ENCODE results near the gene KAT6B. TPM values are rescaled to one million over a fixed set of nuclear protein-coding genes. Genes with fewer than 3 reads are reported as not detected.

KAT6B gene
- total and polyA plus RNA-seq, 2 experiments from 2014 or later = 32.0 to 43.9 TPM

GRCh38 chr10:74973741-74974392 is 147.5 kb downstream of the KAT6B start:
- H3K9me3 ChIP-seq (ENCODE audit: low read depth) = no peaks in the 10 kb centered on the region
- TF ChIP-seq, protein P1, sequence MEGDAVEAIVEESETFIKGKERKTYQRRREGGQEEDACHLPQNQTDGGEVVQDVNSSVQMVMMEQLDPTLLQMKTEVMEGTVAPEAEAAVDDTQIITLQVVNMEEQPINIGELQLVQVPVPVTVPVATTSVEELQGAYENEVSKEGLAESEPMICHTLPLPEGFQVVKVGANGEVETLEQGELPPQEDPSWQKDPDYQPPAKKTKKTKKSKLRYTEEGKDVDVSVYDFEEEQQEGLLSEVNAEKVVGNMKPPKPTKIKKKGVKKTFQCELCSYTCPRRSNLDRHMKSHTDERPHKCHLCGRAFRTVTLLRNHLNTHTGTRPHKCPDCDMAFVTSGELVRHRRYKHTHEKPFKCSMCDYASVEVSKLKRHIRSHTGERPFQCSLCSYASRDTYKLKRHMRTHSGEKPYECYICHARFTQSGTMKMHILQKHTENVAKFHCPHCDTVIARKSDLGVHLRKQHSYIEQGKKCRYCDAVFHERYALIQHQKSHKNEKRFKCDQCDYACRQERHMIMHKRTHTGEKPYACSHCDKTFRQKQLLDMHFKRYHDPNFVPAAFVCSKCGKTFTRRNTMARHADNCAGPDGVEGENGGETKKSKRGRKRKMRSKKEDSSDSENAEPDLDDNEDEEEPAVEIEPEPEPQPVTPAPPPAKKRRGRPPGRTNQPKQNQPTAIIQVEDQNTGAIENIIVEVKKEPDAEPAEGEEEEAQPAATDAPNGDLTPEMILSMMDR (IDR thresholded peaks at IDR 0.05; ENCODE audit: low read depth, low read length) = no peak
- no peak overlapping the region for H3K4me3 ChIP-seq
- peaks cover 21% of the 10 kb centered on the region for H3K36me3 ChIP-seq
- no peaks in the 10 kb centered on the region for H3K4me1 ChIP-seq (ENCODE audit: low read depth)
- H3K27ac ChIP-seq = no peak overlapping the region
- H3K27me3 ChIP-seq = no peaks in the 10 kb centered on the region
- no peak for DNase-seq (ENCODE audit: low read depth in 1 of 2, low spot score in 1 of 2)

GRCh38 chr10:74975758-74976157 is 149.4 kb downstream of the KAT6B start:
- Histone ChIP-seq H3K27ac (no peak overlapping the region), H3K4me1 (ENCODE audit: low read depth) (no peaks in the 10 kb centered on the region), H3K36me3 (peaks cover 35% of the 10 kb centered on the region), H3K27me3 (no peaks in the 10 kb centered on the region), H3K4me3 (no peak overlapping the region), H3K9me3 (ENCODE audit: low read depth) (no peaks in the 10 kb centered on the region)
- TF ChIP-seq, protein P1 (IDR thresholded peaks at IDR 0.05; ENCODE audit: low read depth, low read length) = no peak
- DNase-seq (ENCODE audit: low read depth in 1 of 2, low spot score in 1 of 2) = no peak

- no peaks in the 10 kb centered on the region for H3K27me3 ChIP-seq
- DNase-seq (ENCODE audit: low read depth in 1 of 2, low spot score in 1 of 2) = no peak
- no peak overlapping the region for H3K27ac ChIP-seq
- no peaks in the 10 kb centered on the region for H3K9me3 ChIP-seq (ENCODE audit: low read depth)
- H3K4me1 ChIP-seq (ENCODE audit: low read depth) = no peaks in the 10 kb centered on the region
- no peak overlapping the region for H3K4me3 ChIP-seq
- peaks cover 37% of the 10 kb centered on the region for H3K36me3 ChIP-seq
- TF ChIP-seq, protein P1 (IDR thresholded peaks at IDR 0.05; ENCODE audit: low read depth, low read length) = no peak
Observed at GRCh38 chr10:74976565-74976964, 150.2 kb downstream of the KAT6B start.

DNA sequence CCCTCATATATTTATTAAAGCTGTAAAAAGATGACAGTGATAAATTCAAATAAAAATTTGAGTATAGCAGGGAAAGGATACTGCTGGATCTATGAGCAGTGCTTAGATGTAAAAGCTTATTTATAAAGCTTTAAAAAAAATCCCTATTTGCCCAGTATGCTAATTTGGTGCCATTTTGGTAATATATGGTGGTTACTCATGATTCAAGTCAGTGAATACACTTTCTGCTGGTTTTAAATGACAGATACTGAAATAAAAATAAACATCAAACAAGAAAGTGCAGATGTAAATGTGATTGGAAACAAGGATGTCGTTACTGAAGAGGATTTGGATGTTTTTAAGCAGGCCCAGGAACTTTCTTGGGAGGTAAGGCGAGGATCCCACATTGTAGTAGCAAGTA is 150.7 kb downstream of the KAT6B start:
- TF ChIP-seq, protein P1 (IDR thresholded peaks at IDR 0.05; ENCODE audit: low read depth, low read length) = no peak
- H3K4me1 ChIP-seq (ENCODE audit: low read depth) = no peaks in the 10 kb centered on the region
- H3K27ac ChIP-seq = no peak overlapping the region

GRCh38 chr10:74977913-74978847 is 151.8 kb downstream of the KAT6B start:
- Histone ChIP-seq H3K4me3 (no peak overlapping the region), H3K27ac (no peak overlapping the region), H3K4me1 (ENCODE audit: low read depth) (no peaks in the 10 kb centered on the region), H3K36me3 (peaks cover 48% of the 10 kb centered on the region), H3K27me3 (no peaks in the 10 kb centered on the region), H3K9me3 (ENCODE audit: low read depth) (no peaks in the 10 kb centered on the region)
- TF ChIP-seq, protein P1 (IDR thresholded peaks at IDR 0.05; ENCODE audit: low read depth, low read length) = no peak
- no peak for DNase-seq (ENCODE audit: low read depth in 1 of 2, low spot score in 1 of 2)

More for the DNA sequence above, 150.7 kb downstream of the KAT6B start:
- no peak overlapping the region for H3K4me3 ChIP-seq
- peaks cover 42% of the 10 kb centered on the region for H3K36me3 ChIP-seq
- no peak for DNase-seq (ENCODE audit: low read depth in 1 of 2, low spot score in 1 of 2)
- H3K9me3 ChIP-seq (ENCODE audit: low read depth) = no peaks in the 10 kb centered on the region
- H3K27me3 ChIP-seq = no peaks in the 10 kb centered on the region
